Measurements from ENCODE around the gene UNC45A.

UNC45A gene

GRCh38 chr15:90957791-90958190 is 22.7 kb downstream of the UNC45A start:
- Histone ChIP-seq H3K9me3 (ENCODE audit: low read length) (no peaks in the 10 kb centered on the region), H3K27me3 (ENCODE audit: insufficient read depth, low read length) (no peaks in the 10 kb centered on the region), H3K36me3 (ENCODE audit: insufficient read depth, low read length) (peaks cover 38% of the 10 kb centered on the region), H2AFZ (ENCODE audit: low read depth, low read length) (no peak overlapping the region), H3K4me1 (ENCODE audit: insufficient read depth, low read length) (no peaks in the 10 kb centered on the region), H3K4me3 (ENCODE audit: low read length) (no peak overlapping the region)

GRCh38 chr15:90959028-90959595 is 24.0 kb downstream of the UNC45A start:
- Histone ChIP-seq H2AFZ (ENCODE audit: low read depth, low read length) (no peak overlapping the region), H3K36me3 (ENCODE audit: insufficient read depth, low read length) (peaks cover 29% of the 10 kb centered on the region), H3K4me3 (ENCODE audit: low read length) (no peak overlapping the region)

GRCh38 chr15:90959894-90960293 is 24.8 kb downstream of the UNC45A start:
- Histone ChIP-seq H3K27me3 (ENCODE audit: insufficient read depth, low read length) (no peaks in the 10 kb centered on the region), H2AFZ (ENCODE audit: low read depth, low read length) (no peak overlapping the region), H3K9me3 (ENCODE audit: low read length) (no peaks in the 10 kb centered on the region), H3K4me3 (ENCODE audit: low read length) (no peak overlapping the region), H3K36me3 (ENCODE audit: insufficient read depth, low read length) (peaks cover 31% of the 10 kb centered on the region), H3K4me1 (ENCODE audit: insufficient read depth, low read length) (no peaks in the 10 kb centered on the region)

More at GRCh38 chr15:90959028-90959595, 24.0 kb downstream of the UNC45A start:
- Histone ChIP-seq H3K27me3 (ENCODE audit: insufficient read depth, low read length) (no peaks in the 10 kb centered on the region), H3K4me1 (ENCODE audit: insufficient read depth, low read length) (no peaks in the 10 kb centered on the region), H3K9me3 (ENCODE audit: low read length) (no peaks in the 10 kb centered on the region)

GRCh38 chr15:90960298-90961091 is 25.4 kb downstream of the UNC45A start:
- Histone ChIP-seq H2AFZ (ENCODE audit: low read depth, low read length) (no peak overlapping the region), H3K36me3 (ENCODE audit: insufficient read depth, low read length) (peaks cover 37% of the 10 kb centered on the region), H3K9me3 (ENCODE audit: low read length) (no peaks in the 10 kb centered on the region), H3K27me3 (ENCODE audit: insufficient read depth, low read length) (no peaks in the 10 kb centered on the region), H3K4me3 (ENCODE audit: low read length) (no peak overlapping the region), H3K4me1 (ENCODE audit: insufficient read depth, low read length) (no peaks in the 10 kb centered on the region)

GRCh38 chr15:90962021-90962420 is 26.9 kb downstream of the UNC45A start:
- H3K4me3 ChIP-seq (ENCODE audit: low read length): no peak overlapping the region
- no peak overlapping the region for H2AFZ ChIP-seq (ENCODE audit: low read depth, low read length)
- no peaks in the 10 kb centered on the region for H3K4me1 ChIP-seq (ENCODE audit: insufficient read depth, low read length)
- H3K9me3 ChIP-seq (ENCODE audit: low read length): no peaks in the 10 kb centered on the region
- peaks cover 48% of the 10 kb centered on the region for H3K36me3 ChIP-seq (ENCODE audit: insufficient read depth, low read length)
- H3K27me3 ChIP-seq (ENCODE audit: insufficient read depth, low read length): no peaks in the 10 kb centered on the region

GRCh38 chr15:90966262-90966661 is 31.2 kb downstream of the UNC45A start:
- no peaks in the 10 kb centered on the region for H3K9me3 ChIP-seq (ENCODE audit: low read length)
- no peaks in the 10 kb centered on the region for H3K27me3 ChIP-seq (ENCODE audit: insufficient read depth, low read length)
- H2AFZ ChIP-seq (ENCODE audit: low read depth, low read length): no peak overlapping the region
- H3K36me3 ChIP-seq (ENCODE audit: insufficient read depth, low read length): peaks cover 72% of the 10 kb centered on the region
- H3K4me3 ChIP-seq (ENCODE audit: low read length): no peak overlapping the region
- H3K4me1 ChIP-seq (ENCODE audit: insufficient read depth, low read length): no peaks in the 10 kb centered on the region

- peaks cover 67% of the 10 kb centered on the region for H3K36me3 ChIP-seq (ENCODE audit: insufficient read depth, low read length)
- H3K9me3 ChIP-seq (ENCODE audit: low read length): no peaks in the 10 kb centered on the region
- no peak overlapping the region for H3K4me3 ChIP-seq (ENCODE audit: low read length)
- no peaks in the 10 kb centered on the region for H3K4me1 ChIP-seq (ENCODE audit: insufficient read depth, low read length)
- H2AFZ ChIP-seq (ENCODE audit: low read depth, low read length): no peak overlapping the region
- H3K27me3 ChIP-seq (ENCODE audit: insufficient read depth, low read length): no peaks in the 10 kb centered on the region
Observed at GRCh38 chr15:90967206-90967605, 32.1 kb downstream of the UNC45A start.

GRCh38 chr15:90968434-90968833 is 33.3 kb downstream of the UNC45A start:
- Histone ChIP-seq H3K4me3 (ENCODE audit: low read length) (no peak overlapping the region), H3K9me3 (ENCODE audit: low read length) (no peaks in the 10 kb centered on the region), H2AFZ (ENCODE audit: low read depth, low read length) (no peak overlapping the region), H3K27me3 (ENCODE audit: insufficient read depth, low read length) (no peaks in the 10 kb centered on the region), H3K4me1 (ENCODE audit: insufficient read depth, low read length) (no peaks in the 10 kb centered on the region), H3K36me3 (ENCODE audit: insufficient read depth, low read length) (peaks cover 76% of the 10 kb centered on the region)

GRCh38 chr15:90970274-90970673 is 35.2 kb downstream of the UNC45A start:
- Histone ChIP-seq H3K4me1 (ENCODE audit: insufficient read depth, low read length) (no peaks in the 10 kb centered on the region), H3K9me3 (ENCODE audit: low read length) (no peaks in the 10 kb centered on the region), H3K27me3 (ENCODE audit: insufficient read depth, low read length) (no peaks in the 10 kb centered on the region), H3K36me3 (ENCODE audit: insufficient read depth, low read length) (peaks cover 80% of the 10 kb centered on the region), H2AFZ (ENCODE audit: low read depth, low read length) (no peak overlapping the region), H3K4me3 (ENCODE audit: low read length) (no peak overlapping the region)

- H3K4me1 ChIP-seq (ENCODE audit: insufficient read depth, low read length): no peaks in the 10 kb centered on the region
- H3K27me3 ChIP-seq (ENCODE audit: insufficient read depth, low read length): no peaks in the 10 kb centered on the region
- no peak overlapping the region for H2AFZ ChIP-seq (ENCODE audit: low read depth, low read length)
- no peaks in the 10 kb centered on the region for H3K9me3 ChIP-seq (ENCODE audit: low read length)
- H3K4me3 ChIP-seq (ENCODE audit: low read length): no peak overlapping the region
- H3K36me3 ChIP-seq (ENCODE audit: insufficient read depth, low read length): peaks cover 76% of the 10 kb centered on the region
Observed at GRCh38 chr15:90972133-90972532, 37.0 kb downstream of the UNC45A start.

- no peaks in the 10 kb centered on the region for H3K9me3 ChIP-seq (ENCODE audit: low read length)
- H3K4me3 ChIP-seq (ENCODE audit: low read length): no peak overlapping the region
- no peak overlapping the region for H2AFZ ChIP-seq (ENCODE audit: low read depth, low read length)
- peaks cover 71% of the 10 kb centered on the region for H3K36me3 ChIP-seq (ENCODE audit: insufficient read depth, low read length)
- H3K4me1 ChIP-seq (ENCODE audit: insufficient read depth, low read length): no peaks in the 10 kb centered on the region
- H3K27me3 ChIP-seq (ENCODE audit: insufficient read depth, low read length): no peaks in the 10 kb centered on the region
Observed at GRCh38 chr15:90974216-90974615, 39.1 kb downstream of the UNC45A start.

- Histone ChIP-seq H3K27me3 (ENCODE audit: insufficient read depth, low read length) (no peaks in the 10 kb centered on the region), H3K9me3 (ENCODE audit: low read length) (no peaks in the 10 kb centered on the region), H3K4me3 (ENCODE audit: low read length) (no peak overlapping the region), H3K4me1 (ENCODE audit: insufficient read depth, low read length) (no peaks in the 10 kb centered on the region), H3K36me3 (ENCODE audit: insufficient read depth, low read length) (peaks cover 83% of the 10 kb centered on the region), H2AFZ (ENCODE audit: low read depth, low read length) (no peak overlapping the region)
Observed at GRCh38 chr15:90979582-90979981, 44.5 kb downstream of the UNC45A start.

- Histone ChIP-seq H3K4me1 (ENCODE audit: insufficient read depth, low read length) (no peaks in the 10 kb centered on the region), H2AFZ (ENCODE audit: low read depth, low read length) (no peak overlapping the region), H3K36me3 (ENCODE audit: insufficient read depth, low read length) (peaks cover 73% of the 10 kb centered on the region), H3K9me3 (ENCODE audit: low read length) (no peaks in the 10 kb centered on the region), H3K4me3 (ENCODE audit: low read length) (no peak overlapping the region), H3K27me3 (ENCODE audit: insufficient read depth, low read length) (no peaks in the 10 kb centered on the region)
Observed at GRCh38 chr15:90981681-90982080, 46.6 kb downstream of the UNC45A start.

Data from neuron (in vitro differentiated cells).